GM19099 (cell line): Measurements from ENCODE around the gene FNDC3B.

Experiments
- POLR2A ChIP-seq: IDR thresholded peaks from 3 replicates; pipeline ENCODE4 v1.6.1; 2011; ENCODE audit warnings: low read depth; ENCODE audit not compliant: insufficient read length; ENCODE audit errors: extremely low read depth

The FNDC3B gene

DNA sequence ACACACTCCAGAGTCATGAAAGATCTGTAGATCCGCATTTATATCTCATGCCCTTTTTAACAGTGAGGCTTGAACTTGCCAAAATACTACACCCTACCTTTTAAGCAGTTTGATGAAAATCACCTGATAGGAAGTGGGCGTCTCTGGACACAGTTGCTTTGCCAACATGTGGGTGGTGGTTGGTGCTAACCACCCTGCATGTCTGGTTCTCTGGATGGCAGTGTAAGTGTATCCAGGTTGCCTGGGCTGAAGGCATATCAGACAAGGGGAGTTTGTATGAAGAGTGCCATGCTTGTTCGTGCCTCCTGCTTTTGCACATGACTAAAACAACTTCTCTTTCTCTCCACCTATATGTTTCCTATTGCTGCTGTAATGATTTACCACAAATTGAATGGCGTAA lies 249.3 kb downstream of the FNDC3B start:
- TF ChIP-seq POLR2A, result no peak

DNA sequence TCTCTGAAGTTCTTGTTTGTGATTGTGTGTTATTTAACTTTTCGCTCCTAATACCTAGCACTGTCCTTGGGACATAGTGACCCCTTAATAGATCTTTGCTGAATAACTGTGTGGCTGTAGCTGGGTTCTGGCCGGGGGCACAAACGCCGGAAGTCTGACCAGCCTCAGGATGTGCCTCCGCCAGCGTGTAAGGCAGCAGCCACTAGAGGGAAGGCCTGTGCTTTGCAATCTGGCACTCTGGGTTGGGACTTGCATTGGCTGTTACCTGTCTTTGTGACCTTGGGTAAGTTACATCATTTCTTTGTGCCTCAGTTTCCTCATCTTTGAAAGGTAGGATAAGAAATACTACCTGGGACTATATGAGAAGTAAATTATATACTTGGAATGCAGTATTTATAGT lies 250.2 kb downstream of the FNDC3B start:
- no peak for TF ChIP-seq POLR2A

DNA sequence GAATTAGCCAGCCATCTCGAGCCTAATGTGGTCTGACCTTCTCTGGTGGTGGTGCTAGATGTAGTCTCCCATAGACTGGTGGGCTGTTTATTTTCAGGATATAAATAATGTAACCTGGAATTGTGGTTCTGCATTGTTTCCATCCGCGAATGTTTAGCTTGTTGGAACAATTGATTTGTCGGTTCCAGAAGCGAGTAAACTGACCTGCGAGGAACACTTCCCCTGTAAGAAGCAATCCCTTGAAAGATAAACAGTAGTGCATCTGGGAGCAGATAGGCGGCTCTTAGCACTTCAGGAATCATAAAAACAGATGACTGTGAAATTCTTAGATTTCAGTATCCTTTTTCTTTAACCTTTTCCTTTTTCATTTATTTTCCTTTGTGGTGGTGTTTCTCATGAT lies 251.1 kb downstream of the FNDC3B start:
- no peak for TF ChIP-seq POLR2A

DNA sequence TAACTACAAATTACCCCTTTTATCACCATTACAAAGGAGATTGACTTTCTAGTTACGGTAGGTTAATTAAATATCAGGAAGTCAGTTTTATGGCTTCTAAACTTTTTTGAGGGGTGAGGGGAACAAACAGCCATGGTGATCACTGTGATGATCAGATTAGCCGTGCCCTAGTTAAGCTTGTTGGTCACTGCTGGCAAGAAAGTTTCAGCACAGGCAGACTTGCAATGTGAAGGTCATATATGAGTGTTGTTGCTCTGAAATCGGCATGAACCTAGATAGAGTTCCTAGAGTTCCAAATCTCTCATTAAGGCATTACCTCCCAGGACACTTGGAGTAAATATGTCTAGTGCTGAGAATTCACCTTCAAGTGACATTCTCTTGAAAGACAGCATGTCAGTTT lies 252.3 kb downstream of the FNDC3B start:
- TF ChIP-seq POLR2A, result no peak

DNA sequence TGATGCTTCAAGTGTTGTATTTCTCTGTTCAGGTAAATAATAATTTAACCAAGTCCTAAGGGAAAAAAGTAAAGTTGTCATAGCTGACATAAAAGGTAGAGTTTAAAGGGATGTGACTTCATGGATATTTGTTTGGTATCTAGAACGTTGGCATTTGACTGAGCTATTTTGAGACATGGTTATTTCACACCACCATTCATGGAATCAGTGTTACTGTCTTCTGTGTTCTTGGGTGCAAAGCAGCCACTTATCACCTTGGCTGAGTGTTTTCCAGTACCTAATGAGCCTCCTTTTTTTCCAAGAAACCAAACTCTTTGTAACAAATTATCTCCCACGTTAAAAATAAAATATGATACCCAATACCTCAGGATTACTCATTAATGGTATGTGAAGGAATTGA lies 253.0 kb downstream of the FNDC3B start:
- no peak for TF ChIP-seq POLR2A

DNA sequence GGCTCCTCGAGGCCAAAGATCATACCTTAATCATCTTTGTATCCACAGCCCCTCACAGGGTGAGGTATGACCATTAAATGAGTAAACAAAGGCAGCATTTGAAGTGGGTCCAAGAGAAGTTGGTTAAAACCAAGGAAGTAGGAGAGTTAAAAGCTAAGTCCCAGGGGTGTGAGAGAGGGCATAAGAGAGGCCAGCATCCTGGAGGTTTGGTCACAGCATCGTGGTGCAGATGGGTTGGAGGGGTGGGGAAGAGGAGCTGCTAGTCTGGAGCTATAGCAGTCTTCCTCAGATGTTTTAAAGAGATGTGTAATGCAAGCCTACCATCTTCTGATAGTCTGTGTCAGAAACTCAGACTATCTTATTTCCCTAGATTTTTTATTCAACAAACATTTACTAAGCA lies 253.7 kb downstream of the FNDC3B start:
- no peak for TF ChIP-seq POLR2A

DNA sequence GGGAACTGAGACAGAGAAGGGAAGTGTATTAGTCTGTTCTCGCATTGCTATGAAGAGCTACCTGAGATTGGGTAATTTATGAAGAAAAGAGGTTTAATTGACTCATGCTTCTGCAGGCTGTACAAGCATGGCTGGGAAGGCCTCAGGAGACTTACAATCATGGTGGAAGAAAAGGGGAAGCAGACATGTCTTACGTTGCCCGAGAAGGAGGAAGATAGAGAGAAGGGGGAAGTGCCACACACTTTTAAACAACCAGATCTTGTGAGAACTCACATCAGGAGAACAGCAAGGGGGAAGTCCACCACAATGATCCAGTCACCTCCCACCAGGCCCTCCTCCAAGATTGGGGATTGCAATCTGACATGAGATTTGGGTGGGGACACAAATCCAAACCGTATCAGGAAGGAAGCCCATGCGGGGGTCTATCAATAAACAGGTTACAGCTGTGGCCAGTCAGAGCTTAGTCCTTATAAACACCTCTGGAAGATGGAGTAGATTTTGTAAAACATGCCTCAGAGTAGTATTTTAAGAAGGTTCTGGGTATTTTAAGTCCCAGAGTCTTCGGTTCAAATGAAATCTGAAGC lies 254.9 kb downstream of the FNDC3B start:
- no peak for TF ChIP-seq POLR2A

DNA sequence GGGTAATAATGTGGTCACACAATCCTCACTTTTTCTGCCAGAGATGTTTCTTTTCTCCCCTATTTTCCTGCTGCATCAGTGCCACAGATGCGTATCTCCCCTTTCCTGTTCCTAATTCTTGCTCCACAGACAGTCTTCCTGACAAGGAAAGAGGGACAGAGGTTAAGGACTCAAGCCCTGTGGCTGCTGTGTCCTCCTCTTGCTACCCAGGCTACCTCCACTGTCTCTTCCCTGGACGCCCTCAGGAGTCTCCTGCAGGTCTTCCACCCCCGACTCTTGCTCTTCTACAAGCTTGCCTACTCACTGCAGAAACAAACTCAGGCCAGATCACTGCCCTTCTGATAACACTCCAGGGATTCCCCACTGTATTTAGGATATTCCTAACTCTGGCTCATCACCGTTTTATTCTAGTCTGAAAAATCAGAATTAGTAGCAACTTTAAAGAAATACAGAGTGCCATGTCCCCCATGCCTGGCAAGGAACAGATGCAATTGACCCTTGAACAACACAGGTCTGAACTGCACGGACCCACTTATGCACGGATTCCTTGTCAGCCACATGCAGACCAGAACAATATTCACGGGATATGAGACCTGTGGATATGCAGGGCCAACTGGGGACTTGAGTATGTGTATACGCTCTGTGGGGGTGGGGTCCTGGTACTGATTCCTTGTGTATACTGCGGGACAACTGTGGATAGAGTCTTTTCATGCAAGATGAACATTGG lies 257.0 kb downstream of the FNDC3B start:
- TF ChIP-seq POLR2A, result no peak

DNA sequence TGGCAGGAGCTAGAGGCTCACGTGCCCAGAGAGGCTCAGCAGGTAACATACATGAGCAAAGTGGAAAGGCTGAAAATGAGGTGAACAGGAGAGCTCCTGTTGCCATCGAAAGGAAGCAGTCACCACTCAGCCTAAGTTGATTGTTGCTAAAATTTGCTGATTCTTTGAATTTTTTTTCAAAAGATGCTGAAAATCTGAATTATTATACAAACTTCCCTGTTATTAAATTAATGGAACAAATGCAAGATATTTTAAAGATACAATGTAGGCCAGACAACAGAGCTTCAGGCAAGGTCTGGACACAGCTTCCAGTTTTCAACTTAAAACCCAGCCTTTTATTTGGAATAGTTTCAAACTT lies 257.6 kb downstream of the FNDC3B start:
- TF ChIP-seq POLR2A, result no peak

DNA sequence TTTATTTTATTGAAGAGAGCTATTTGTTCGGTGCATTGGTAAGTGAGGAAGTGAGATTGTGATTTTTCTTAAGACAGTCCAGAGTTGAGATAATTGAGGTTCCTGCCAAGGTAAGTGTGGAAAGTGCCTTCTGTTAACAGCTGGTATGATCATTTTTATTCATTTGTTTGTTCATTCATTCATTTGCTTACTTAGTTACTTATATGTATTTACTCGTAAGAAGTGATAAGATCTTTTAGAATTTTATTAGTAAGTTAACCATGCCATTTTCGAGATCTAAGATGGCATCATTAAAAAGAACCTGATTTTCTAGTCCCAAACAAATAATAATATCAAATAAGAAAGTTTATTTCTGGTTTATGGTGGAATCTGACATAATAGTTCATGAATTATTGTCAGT lies 258.9 kb downstream of the FNDC3B start:
- no peak for TF ChIP-seq POLR2A

DNA sequence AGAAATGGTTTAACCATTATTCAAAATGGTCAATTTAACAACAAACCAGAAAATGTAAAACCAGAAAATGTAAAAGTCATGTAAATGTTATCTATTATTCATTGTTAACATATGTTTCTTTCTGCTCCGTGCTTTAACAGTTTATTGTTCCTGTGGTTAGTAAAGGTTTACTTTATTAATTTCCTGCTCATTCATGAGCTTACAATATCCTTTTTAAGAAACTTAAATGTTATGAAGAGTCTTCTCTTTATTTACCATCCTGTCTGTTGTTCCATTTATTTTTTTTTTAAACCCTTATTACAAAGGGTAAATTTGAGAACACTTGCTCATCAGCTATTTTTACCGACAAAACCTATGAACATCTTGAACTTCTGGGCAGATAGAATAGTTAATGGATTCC lies 260.8 kb downstream of the FNDC3B start:
- no peak for TF ChIP-seq POLR2A

DNA sequence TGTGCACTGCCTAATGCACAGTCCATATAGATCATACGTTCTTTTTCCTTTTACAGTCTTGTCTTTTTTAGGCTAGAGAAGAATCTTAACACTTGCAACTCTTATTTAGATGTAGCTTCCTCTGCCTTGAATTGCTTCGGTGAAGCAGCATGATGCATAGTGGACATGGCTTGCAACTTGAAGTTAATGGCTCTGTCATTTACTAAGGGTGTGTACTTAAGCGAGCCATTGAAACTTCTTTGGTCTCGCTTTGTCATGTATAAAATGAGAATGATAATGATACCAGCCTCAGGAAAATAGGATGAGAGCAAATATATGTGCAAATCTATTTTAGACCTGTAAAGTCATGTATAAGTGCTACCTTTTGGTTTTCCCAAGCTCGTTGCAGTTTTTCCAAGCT lies 261.5 kb downstream of the FNDC3B start:
- no peak for TF ChIP-seq POLR2A

DNA sequence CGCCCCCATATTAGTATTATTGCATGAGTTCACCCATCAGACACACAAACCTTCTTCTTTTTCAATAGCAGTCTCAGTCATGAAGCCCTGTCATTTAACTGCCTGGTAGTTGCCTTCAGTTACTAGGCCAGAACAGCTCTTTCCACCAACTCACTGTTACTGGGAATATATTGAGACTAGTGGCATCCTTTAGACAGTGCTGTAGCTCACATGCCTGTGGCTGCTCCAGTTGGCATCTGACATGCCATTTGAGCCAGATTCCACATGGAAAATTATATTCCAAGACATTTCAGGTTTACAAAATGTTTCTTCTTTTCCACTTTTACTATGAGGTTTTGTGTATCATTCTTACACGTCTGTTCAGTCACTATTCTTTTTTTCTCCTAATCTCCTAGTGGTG lies 262.8 kb downstream of the FNDC3B start:
- no peak for TF ChIP-seq POLR2A

DNA sequence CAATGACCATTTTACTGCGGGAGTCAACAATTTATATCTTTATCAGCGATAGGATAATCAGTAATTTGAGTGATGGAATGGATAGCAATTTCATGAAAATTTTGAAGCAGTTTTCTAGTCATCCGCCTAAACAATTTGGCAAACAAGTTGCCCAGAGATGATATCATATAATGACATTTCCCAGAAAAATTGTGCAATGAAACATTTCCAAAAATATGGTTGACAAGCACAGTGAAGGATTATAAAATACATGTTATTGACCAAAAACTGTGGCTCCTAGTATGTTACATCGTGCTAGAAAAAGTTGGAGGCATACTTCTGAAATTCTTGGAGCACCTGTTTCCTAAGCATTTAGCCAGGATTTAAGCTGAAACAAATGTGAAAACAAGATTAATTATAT lies 263.8 kb downstream of the FNDC3B start:
- no peak for TF ChIP-seq POLR2A

DNA sequence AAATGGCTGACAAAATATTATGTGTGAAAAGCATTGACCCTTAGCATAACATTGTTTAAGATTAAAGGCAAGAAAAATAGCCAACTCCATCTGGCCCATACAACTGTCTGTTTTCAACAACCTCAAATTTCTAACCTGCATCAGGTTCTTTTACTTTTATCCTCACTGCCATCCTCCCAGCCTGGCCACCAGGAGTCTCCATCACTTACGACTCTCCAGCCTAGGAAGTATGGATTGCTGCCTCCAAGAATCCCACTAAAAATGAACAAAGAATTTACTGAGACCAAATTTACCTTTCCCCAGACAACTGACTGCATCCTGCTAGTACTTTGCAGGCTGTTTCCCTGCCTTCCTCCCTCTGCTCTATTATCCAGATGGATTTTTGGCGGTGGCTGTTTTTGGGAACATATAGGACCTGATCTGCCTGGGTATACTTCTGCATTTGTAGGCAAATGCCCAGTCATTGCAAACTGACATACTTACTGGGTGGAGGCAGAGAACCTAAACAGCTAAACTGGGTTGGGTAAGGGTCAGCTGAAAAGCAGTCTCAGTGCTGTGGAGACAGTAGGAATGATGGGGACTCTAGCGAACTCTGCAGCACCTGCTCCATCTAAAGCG lies 264.7 kb downstream of the FNDC3B start:
- TF ChIP-seq POLR2A, result no peak

DNA sequence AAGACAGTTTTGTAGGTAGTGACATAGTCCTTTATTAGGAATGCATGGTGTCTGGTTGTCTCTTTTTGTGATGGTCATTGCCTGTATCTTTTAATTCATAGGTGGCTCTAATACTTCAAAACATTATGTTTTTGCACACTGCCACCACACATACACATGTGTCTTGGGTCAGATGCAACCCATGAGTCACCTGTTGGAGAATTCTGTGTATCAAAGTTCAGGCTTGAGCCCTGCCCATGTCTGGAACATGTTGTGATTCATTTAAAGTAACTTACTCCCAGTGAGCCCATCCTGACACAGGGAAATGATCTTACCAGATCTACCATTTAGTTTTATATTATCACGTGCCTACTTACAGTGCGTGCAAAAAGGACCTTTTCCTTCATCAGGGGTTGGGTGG lies 266.2 kb downstream of the FNDC3B start:
- no peak for TF ChIP-seq POLR2A
